Adipocyte (in vitro differentiated cells): ENCODE data around the gene KRT32.

Experiments used
- DNase-seq: peaks from one replicate; pipeline ENCODE4 v3.0.0-alpha.2; 2015; ENCODE audit warnings: low read depth
- H3K27me3 ChIP-seq: replicated peaks from 2 replicates; pipeline ENCODE4 v1.7.0; 2013; ENCODE audit warnings: mild to moderate bottlenecking, low read length, moderate library complexity; ENCODE audit not compliant: control insufficient read depth, insufficient read depth
- H3K36me3 ChIP-seq: 2 replicates; pipeline ENCODE4 v1.7.0; 2013; ENCODE audit warnings: low read length, mild to moderate bottlenecking, moderate library complexity; ENCODE audit not compliant: control insufficient read depth, insufficient read depth, severe bottlenecking
- H3K4me1 ChIP-seq: 2 replicates; pipeline ENCODE4 v1.7.0; 2013; ENCODE audit warnings: mild to moderate bottlenecking, low read length, moderate library complexity; ENCODE audit not compliant: control insufficient read depth, insufficient read depth
- H3K4me3 ChIP-seq: 2 replicates; pipeline ENCODE4 v1.7.0; 2013; ENCODE audit warnings: mild to moderate bottlenecking, low read length, moderate library complexity
- H3K9ac ChIP-seq: 2 replicates; pipeline ENCODE4 v1.7.0; 2013; ENCODE audit warnings: mild to moderate bottlenecking, low read length, moderate library complexity
- H3K9me3 ChIP-seq: 2 replicates; pipeline ENCODE4 v1.7.0; 2013; ENCODE audit warnings: mild to moderate bottlenecking, low read length, moderate library complexity; ENCODE audit not compliant: control insufficient read depth

The KRT32 gene

DNA sequence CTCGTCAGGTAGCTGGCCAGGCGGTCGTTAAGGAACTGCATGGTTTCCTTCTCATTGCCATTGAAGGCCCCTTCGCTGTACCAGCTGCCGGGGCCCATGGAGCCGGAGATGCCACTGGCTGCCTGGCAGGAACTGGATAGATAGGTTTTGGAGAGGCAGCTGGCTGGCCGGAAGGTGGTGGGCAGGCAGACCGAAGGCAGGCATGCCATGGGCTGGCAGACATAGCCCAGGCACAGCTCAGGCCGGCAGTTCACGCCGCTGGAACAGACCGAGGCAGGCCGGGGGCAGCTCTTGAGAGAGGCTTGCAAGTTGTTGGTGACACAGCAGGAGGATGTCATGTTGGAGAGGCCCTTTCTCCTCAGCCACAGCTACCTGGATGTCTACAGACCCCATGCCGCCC is at the start of gene KRT32:
TSS of gene KRT32 (minus strand) at position 399 of the 400 bp plus-strand sequence. CDS start at position 338, 61 bp downstream.
- no peak for DNase-seq
- H3K27me3 ChIP-seq: peaks cover 37% of the 10 kb centered on the region
- no peaks in the 10 kb centered on the region for H3K36me3 ChIP-seq
- no peak within 1 kb of the TSS for H3K9ac ChIP-seq
- H3K4me3 ChIP-seq: no peak within 1 kb of the TSS
- H3K4me1 ChIP-seq: peaks cover 9% of the 10 kb centered on the region
- peaks cover 25% of the 10 kb centered on the region for H3K9me3 ChIP-seq

DNA sequence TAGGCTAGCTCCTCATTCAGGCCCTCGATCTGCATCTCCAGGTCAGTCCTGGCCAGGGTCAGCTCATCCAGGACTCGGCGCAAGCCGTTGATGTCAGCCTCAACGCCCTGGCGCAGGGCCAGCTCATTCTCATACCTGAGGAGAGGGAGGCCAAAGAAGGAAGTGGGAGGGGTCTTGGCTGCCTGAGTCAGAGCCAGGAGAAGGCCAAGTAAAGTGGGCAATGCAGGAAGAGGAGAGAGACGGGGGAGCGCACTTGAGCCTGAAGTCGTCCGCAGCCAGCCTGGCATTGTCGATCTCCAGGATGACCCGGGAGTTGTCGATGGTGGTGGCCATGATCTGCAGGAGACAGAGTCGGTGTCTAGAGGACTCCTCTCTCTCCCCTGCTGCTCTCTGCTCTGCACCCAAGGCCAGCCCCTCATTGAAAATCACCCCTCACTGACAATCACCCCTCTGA is 49.7 kb upstream of the KRT32 start:
- no peak overlapping the region for H3K4me3 ChIP-seq
- H3K9ac ChIP-seq: no peak overlapping the region
- H3K27me3 ChIP-seq: peaks cover 18% of the 10 kb centered on the region
- H3K4me1 ChIP-seq: peaks cover 4% of the 10 kb centered on the region
- H3K36me3 ChIP-seq: no peaks in the 10 kb centered on the region
- no peaks in the 10 kb centered on the region for H3K9me3 ChIP-seq
- DNase-seq: no peak

DNA sequence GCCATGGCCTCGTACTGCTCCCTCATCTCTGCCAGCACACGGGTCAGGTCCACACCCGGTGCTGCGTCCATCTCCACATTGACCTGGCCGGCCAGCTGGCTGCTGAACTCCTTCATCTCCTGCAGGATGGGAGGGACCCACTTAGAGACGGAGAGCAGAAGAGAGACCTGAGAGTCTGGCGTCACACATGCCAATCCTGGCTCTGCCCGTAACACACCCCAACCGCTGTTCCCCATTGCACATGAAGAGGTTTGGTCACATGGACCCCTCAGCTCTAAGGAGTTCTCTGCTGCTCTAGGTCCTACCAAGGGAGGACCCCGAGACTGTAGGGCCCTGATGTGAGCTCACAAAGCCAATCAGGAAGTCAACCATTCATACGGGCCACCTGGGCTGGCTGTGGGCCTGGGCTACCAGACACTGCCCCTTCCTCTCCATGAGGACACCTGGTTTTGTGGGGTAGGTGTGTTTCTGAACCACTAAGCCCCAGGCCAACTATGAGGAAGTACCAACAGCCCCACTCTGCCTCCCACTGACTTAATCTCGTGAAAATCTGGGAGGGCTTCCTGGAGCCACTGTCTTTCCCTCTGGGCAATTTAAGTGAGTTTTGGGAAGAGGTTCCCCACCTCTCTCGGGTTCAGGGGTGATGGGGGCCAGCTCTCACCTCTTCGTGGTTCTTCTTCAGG is 49.1 kb upstream of the KRT32 start:
- H3K4me1 ChIP-seq: no peaks in the 10 kb centered on the region
- H3K9me3 ChIP-seq: no peaks in the 10 kb centered on the region
- H3K9ac ChIP-seq: no peak overlapping the region
- no peaks in the 10 kb centered on the region for H3K36me3 ChIP-seq
- DNase-seq: no peak
- no peak overlapping the region for H3K4me3 ChIP-seq
- H3K27me3 ChIP-seq: peaks cover 20% of the 10 kb centered on the region

DNA sequence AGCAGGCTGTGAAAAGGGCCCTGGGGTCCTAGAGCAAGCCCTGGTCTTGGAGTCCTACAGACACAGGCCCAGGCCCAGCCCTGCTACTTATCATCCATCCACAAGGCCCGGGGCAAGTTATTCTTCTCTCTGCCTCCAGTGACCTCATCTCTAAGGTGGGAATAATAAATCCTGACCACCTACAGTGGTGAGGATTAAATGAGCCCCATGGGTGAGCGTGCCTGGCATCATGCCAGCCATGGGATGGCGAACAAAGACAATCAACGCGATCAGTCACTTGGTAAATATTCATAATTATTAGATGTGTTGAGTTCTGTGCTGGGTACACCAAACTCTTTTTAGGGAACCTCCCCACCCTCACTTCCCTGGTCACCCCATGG is 46.0 kb upstream of the KRT32 start:
- no peaks in the 10 kb centered on the region for H3K9me3 ChIP-seq
- H3K27me3 ChIP-seq: peaks cover 33% of the 10 kb centered on the region
- no peaks in the 10 kb centered on the region for H3K36me3 ChIP-seq
- DNase-seq: no peak
- no peak overlapping the region for H3K9ac ChIP-seq
- no peaks in the 10 kb centered on the region for H3K4me1 ChIP-seq
- no peak overlapping the region for H3K4me3 ChIP-seq

DNA sequence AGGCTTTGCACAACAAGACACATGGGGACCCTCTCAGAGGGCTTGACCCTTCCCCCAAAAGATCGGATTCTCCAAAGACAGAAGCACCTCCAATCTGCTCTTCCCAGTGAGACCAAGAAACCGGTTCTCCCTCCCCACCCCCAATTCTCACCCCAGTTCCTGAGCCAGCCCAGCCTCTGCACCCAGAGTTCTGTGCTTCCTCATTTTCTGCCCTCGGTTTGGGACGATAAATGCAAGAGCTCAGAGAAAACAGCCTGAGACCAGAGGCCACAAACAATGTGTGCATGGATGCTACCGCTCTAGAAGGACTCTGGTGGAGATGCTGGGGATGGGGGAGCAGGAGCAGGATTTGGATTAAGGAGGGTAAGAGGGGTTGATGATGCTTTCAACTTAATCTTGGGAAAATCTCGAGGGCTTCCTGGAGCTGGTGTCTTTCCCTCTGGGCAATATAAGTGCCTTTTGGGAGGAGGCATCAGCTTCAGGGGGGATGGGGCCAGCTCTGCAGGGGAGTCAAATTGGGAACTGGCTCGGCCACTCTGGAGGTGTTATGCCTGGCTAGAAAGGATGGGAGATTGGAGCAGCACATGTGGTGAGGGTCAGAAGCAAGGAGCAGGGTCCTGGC is 45.5 kb upstream of the KRT32 start:
- DNase-seq: no peak
- H3K4me3 ChIP-seq: no peak overlapping the region
- peaks cover 33% of the 10 kb centered on the region for H3K27me3 ChIP-seq
- H3K9me3 ChIP-seq: no peaks in the 10 kb centered on the region
- H3K4me1 ChIP-seq: no peaks in the 10 kb centered on the region
- H3K9ac ChIP-seq: no peak overlapping the region
- H3K36me3 ChIP-seq: no peaks in the 10 kb centered on the region

DNA sequence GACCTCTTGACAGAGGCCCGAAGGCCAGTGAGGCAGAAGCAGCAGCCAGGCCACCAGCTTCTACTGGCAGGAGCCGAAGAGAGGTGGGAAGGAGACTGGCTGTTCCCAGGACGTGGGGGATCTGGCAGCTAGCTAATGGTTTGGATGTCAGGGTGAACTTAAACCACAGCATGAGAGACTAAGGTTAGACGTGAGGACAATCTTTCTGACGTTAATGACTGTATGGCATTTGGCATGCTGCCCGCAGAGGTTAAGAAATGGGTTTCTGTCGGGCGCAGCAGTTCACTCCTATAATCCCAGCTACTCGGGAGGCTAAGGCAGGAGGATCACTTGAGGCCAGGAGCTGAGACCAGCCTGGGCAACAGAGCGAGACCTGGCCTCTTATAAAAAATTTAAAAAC is 44.5 kb upstream of the KRT32 start:
- DNase-seq: no peak

DNA sequence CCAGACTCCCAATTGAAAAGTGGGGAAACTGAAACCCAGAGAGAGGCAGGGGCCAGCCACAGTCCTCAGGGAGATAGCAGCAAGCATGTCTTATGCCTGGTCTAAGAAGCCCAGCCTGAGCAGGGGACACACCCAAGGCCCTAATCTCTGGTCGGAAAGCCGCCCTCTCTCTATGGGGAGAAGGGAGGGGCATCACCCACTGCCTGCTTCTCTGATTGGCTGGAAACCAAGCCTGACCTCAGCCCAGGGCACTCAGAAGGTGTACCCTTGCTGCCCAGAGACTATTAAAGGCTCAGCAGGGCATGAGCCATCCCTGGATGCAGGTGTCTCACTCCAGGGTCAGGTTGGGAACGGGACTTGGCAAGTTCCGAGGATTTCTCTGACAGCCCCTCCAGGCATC is 43.9 kb upstream of the KRT32 start:
- no peak for DNase-seq
- Histone ChIP-seq H3K4me3 (no peak overlapping the region), H3K27me3 (peaks cover 27% of the 10 kb centered on the region), H3K36me3 (no peaks in the 10 kb centered on the region), H3K4me1 (no peaks in the 10 kb centered on the region), H3K9ac (no peak overlapping the region), H3K9me3 (no peaks in the 10 kb centered on the region)

More for the DNA sequence above, 44.5 kb upstream of the KRT32 start:
- Histone ChIP-seq H3K9me3 (no peaks in the 10 kb centered on the region), H3K36me3 (no peaks in the 10 kb centered on the region), H3K4me3 (no peak overlapping the region), H3K27me3 (peaks cover 27% of the 10 kb centered on the region), H3K4me1 (no peaks in the 10 kb centered on the region), H3K9ac (no peak overlapping the region)

DNA sequence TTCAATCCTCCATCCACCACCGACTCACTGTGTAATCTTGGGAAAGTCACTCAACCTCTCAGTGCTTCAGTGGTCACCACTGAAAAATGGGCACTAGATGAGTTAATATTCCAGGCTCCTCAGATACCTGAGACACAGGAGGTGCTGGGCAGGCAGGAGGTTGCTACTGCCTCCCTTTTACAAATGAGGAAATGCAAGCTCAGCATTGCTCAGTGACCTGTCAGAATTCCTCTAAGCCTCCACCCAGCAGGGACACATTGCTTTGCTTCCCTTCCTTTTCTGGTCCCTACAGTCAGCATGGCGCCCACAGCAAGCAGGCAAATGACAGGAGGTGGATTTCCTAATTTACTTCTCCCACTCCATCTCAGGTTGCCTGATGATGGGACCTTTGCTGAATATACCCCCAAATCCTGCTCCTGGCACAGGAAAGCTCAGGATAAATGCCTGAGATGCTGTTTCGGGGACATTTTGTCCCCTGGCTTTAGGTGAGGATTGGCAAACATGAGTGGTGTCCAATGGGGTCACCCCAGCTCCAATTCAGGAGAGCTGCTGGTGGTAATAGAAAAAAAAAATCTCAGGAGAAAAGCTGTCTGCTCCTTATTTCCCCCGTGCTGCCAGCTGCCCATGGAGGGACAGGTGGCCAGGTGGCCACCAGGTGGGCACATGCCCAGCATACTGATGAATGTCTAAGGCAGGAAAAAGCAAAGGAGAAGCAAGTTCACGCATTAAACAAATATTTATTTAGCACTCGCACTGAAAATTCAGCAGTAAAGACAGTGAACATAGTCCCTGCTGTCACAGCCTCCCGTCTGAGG is 43.3 kb upstream of the KRT32 start:
- Histone ChIP-seq H3K36me3 (no peaks in the 10 kb centered on the region), H3K4me3 (no peak overlapping the region), H3K4me1 (no peaks in the 10 kb centered on the region), H3K9me3 (no peaks in the 10 kb centered on the region), H3K27me3 (peaks cover 27% of the 10 kb centered on the region), H3K9ac (no peak overlapping the region)
- DNase-seq: no peak

DNA sequence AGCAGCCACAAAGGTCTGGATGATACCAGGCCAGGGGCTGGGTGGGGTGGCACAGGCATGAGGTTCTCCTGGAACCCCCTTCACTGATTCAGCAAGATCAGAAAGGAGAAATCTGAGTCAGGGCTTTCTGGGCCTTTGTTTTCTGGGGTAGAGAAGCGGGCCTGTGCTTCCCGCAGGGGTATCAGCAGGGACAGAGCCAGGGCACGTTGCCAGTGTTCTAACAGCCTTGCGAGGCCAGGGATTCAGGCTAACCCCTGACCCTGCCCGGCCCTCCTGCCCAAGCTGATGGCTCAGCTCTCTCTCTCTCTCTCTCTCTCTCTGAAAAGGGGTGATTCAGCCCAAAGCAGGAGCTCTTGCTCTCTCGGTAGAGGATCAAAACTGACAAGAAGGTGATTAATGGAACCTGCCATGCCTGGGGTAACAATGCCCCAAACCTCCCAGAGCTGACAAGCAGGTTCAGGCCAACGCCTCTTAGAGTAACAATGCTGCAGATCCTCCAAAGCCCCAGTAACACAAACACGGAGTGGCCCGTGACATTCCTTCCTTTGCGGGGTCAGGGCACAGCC is 40.2 kb upstream of the KRT32 start:
- no peaks in the 10 kb centered on the region for H3K36me3 ChIP-seq
- H3K9ac ChIP-seq: no peak overlapping the region
- no peak for DNase-seq
- no peak overlapping the region for H3K4me3 ChIP-seq
- H3K27me3 ChIP-seq: peaks cover 18% of the 10 kb centered on the region
- no peaks in the 10 kb centered on the region for H3K9me3 ChIP-seq
- H3K4me1 ChIP-seq: no peaks in the 10 kb centered on the region

DNA sequence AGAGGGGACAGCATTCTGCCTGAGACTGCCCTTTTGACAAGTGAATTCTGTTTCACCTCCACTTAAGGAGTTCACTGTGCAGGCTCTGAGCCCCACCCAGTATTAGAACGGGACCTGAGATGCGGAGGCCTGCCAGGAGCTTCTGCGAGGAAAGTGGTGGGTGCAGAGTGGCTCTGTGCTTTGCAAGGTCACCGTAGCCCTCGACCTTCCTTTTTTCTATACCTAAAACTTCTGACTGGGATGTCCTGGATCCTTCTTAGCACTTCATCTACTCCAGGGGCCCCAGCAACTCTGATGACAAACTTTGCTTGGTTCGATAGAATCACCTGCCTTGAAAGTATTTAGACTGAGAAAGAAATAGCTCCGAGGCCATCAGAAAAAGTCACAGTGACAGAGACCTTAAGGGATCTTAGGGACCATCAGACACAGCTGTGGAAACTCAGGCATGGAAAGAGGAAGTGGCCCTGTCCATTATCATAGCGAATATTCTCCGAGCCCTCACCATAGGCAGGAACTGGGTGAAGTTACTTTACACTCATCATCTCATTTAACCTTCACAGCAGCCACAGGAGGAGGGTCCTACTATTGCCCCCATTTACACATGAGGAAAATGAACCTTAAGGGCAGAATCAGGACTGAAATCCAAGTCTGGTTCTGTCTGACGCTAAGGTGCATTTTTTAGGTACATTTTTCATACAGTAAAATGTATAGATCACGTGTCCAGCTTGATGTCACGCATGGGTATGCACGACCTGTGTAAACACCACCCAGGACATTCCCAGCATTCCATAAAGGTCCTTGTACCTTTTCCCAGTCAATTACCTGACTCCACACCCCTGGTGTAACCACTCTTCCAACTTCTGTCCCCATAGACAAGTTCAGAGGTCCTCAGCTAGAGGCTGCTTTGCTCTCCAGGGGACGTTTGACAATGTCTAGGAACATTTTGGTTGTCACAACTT is 38.9 kb upstream of the KRT32 start:
- Histone ChIP-seq H3K9me3 (no peaks in the 10 kb centered on the region), H3K9ac (no peak overlapping the region), H3K4me3 (no peak overlapping the region), H3K4me1 (no peaks in the 10 kb centered on the region), H3K36me3 (no peaks in the 10 kb centered on the region), H3K27me3 (peaks cover 15% of the 10 kb centered on the region)
- no peak for DNase-seq
